H1 (cell line): ENCODE measurements around the gene ZNF483. TPM values are rescaled to one million over a fixed set of nuclear protein-coding genes. Genes with fewer than 3 reads are reported as not detected.

Experiments used
- CTCF ChIA-PET: fragments of 300-600 bp; sonication (Branson Sonifier 250); formaldehyde crosslinking; loops from one replicate; lab custom pipeline; 2021; ENCODE audit not compliant: partially characterized antibody; lab: Charles Lee
- POLR2A ChIA-PET: fragments of 300-600 bp; sonication (Branson Sonifier 250); formaldehyde crosslinking; loops from one replicate; lab custom pipeline; 2021; ENCODE audit warnings: inconsistent platforms; ENCODE audit not compliant: partially characterized antibody; lab: Charles Lee
- DNase-seq, 2 experiments: peaks; one replicate each; pipeline versions ENCODE4 v3.0.0 to v3.0.0-alpha.2; 2010 to 2022; ENCODE audit warnings: low spot score in 2 of 2, low read depth in 1 of 2, mixed read lengths in 1 of 2
- FAIRE-seq: peaks from 2 replicates; lab custom pipeline; 2011; peaks lifted over from hg19 to GRCh38; lab: Jason Lieb, UNC
- H2AFZ ChIP-seq: 2 replicates; pipeline ENCODE4 v1.8.1; 2012; ENCODE audit warnings: low read length, inconsistent platforms
- H2AK5ac ChIP-seq: 2 replicates; pipeline ENCODE4 v1.6.1; 2013; ENCODE audit warnings: low read depth, low read length
- H2BK120ac ChIP-seq: replicated peaks from 2 replicates; pipeline ENCODE3; 2013; ENCODE audit warnings: low read depth, low read length, inconsistent platforms
- H2BK12ac ChIP-seq: 2 replicates; pipeline ENCODE4 v1.6.1; 2013; ENCODE audit warnings: low read depth, low read length
- H2BK15ac ChIP-seq: 2 replicates; pipeline ENCODE4 v1.6.1; 2013; ENCODE audit warnings: low read length
- H2BK20ac ChIP-seq: 2 replicates; pipeline ENCODE4 v1.6.1; 2013; ENCODE audit warnings: low read length
- H2BK5ac ChIP-seq: 2 replicates; pipeline ENCODE4 v1.6.1; 2013; ENCODE audit warnings: low read depth, low read length
- H3K14ac ChIP-seq: 2 replicates; pipeline ENCODE4 v1.6.1; 2013; ENCODE audit warnings: inconsistent platforms; ENCODE audit not compliant: insufficient read length
- H3K18ac ChIP-seq: 2 replicates; pipeline ENCODE4 v1.6.1; 2013; ENCODE audit warnings: low read length; ENCODE audit errors: extremely low read depth
- H3K23ac ChIP-seq: 2 replicates; pipeline ENCODE4 v1.6.1; 2013; ENCODE audit warnings: inconsistent platforms; ENCODE audit not compliant: insufficient read length
- H3K23me2 ChIP-seq: 2 replicates; pipeline ENCODE4 v1.6.1; 2013; ENCODE audit warnings: low read depth, low read length
- H3K27ac ChIP-seq: 2 replicates; pipeline ENCODE4 v1.6.1; 2011; ENCODE audit warnings: low read depth, low read length, inconsistent platforms
- H3K27me3 ChIP-seq, 4 experiments: replicated peaks in 1 of 4; 1 replicate in 1 of 4; 2 replicates in 3 of 4; pipeline versions ENCODE4 v1.6.1 to v1.8.1; 2011 to 2013; ENCODE audit warnings: low read length in 3 of 4, mild to moderate bottlenecking in 3 of 4, inconsistent platforms in 2 of 4, mixed read lengths in 2 of 4, moderate library complexity in 1 of 4; ENCODE audit not compliant: control insufficient read depth in 3 of 4, insufficient read depth in 3 of 4; ENCODE audit errors: extremely low read depth in 1 of 4
- H3K36me3 ChIP-seq, 4 experiments: 2 replicates each; pipeline versions ENCODE4 v1.6.1 to v1.8.1; 2011 to 2013; ENCODE audit warnings: mild to moderate bottlenecking in 4 of 4, low read length in 3 of 4, moderate library complexity in 2 of 4, control low read depth in 1 of 4, inconsistent platforms in 1 of 4; ENCODE audit not compliant: insufficient read depth in 4 of 4, control insufficient read depth in 2 of 4
- H3K4ac ChIP-seq: replicated peaks from 2 replicates; pipeline ENCODE3; 2013; ENCODE audit warnings: low read length, low read depth, mixed read lengths, inconsistent platforms; ENCODE audit not compliant: insufficient read length
- H3K4me1 ChIP-seq, 4 experiments: replicated peaks in 1 of 4; 1 replicate in 1 of 4; 2 replicates in 3 of 4; pipeline versions ENCODE4 v1.6.1 to v1.8.1; 2011 to 2013; ENCODE audit warnings: low read length in 3 of 4, inconsistent platforms in 2 of 4, mixed read lengths in 1 of 4; ENCODE audit not compliant: insufficient read depth in 4 of 4, control insufficient read depth in 3 of 4
- H3K4me2 ChIP-seq, 2 experiments: 2 replicates each; pipeline versions ENCODE4 v1.6.1 to v1.8.1; 2011 to 2013; ENCODE audit warnings: low read depth in 2 of 2, low read length in 2 of 2, control low read depth in 1 of 2, inconsistent platforms in 1 of 2, mild to moderate bottlenecking in 1 of 2; ENCODE audit not compliant: insufficient read depth in 1 of 2
- H3K4me3 ChIP-seq, 4 experiments: fragments of 200-600, 300-600 bp in 1 of 4; sonication (generic), shearing (Covaris generic), sonication (Bioruptor Twin) in 1 of 4; 2 replicates each; pipeline versions ENCODE4 v1.5.1 to v1.8.1; 2011 to 2016; ENCODE audit warnings: low read length in 4 of 4, low read depth in 3 of 4, control low read depth in 2 of 4, inconsistent platforms in 2 of 4, mild to moderate bottlenecking in 2 of 4, mixed read lengths in 1 of 4, moderate library complexity in 1 of 4; ENCODE audit not compliant: insufficient read depth in 2 of 4; ENCODE audit errors: extremely low read depth in 1 of 4
- H3K56ac ChIP-seq: replicated peaks from 2 replicates; pipeline ENCODE3; 2013; ENCODE audit warnings: low read depth, mild to moderate bottlenecking, mixed read lengths, low read length, inconsistent platforms; ENCODE audit not compliant: insufficient read length
- H3K79me1 ChIP-seq: 2 replicates; pipeline ENCODE4 v1.6.1; 2013; ENCODE audit warnings: low read depth, low read length, control low read depth
- H3K79me2 ChIP-seq, 2 experiments: 2 replicates each; pipeline versions ENCODE4 v1.6.1 to v1.8.1; 2012 to 2013; ENCODE audit warnings: low read length in 2 of 2, mild to moderate bottlenecking in 2 of 2, inconsistent platforms in 1 of 2; ENCODE audit not compliant: insufficient read depth in 2 of 2, control insufficient read depth in 1 of 2
- H3K9ac ChIP-seq, 4 experiments: replicated peaks in 1 of 4; 1 replicate in 1 of 4; 2 replicates in 3 of 4; pipeline versions ENCODE4 v1.6.1 to v1.8.1; 2011 to 2013; ENCODE audit warnings: low read depth in 3 of 4, low read length in 3 of 4, control low read depth in 2 of 4, mild to moderate bottlenecking in 2 of 4, moderate library complexity in 2 of 4, inconsistent platforms in 1 of 4; ENCODE audit errors: extremely low read depth in 1 of 4
- H3K9me3 ChIP-seq, 2 experiments: 2 replicates each; pipeline versions ENCODE4 v1.6.1 to v1.8.1; 2012 to 2013; ENCODE audit warnings: mild to moderate bottlenecking in 2 of 2, moderate library complexity in 2 of 2, control low read depth in 1 of 2, inconsistent platforms in 1 of 2, low read depth in 1 of 2, low read length in 1 of 2, mixed read lengths in 1 of 2; ENCODE audit not compliant: insufficient read depth in 2 of 2
- H4K20me1 ChIP-seq, 2 experiments: replicated peaks in 1 of 2; 2 replicates each; pipeline versions ENCODE3 to v1.8.1; 2011 to 2013; ENCODE audit warnings: inconsistent platforms in 2 of 2, low read length in 2 of 2, mild to moderate bottlenecking in 1 of 2; ENCODE audit not compliant: insufficient read depth in 2 of 2, control insufficient read depth in 1 of 2
- H4K5ac ChIP-seq: 2 replicates; pipeline ENCODE4 v1.6.1; 2013; ENCODE audit warnings: low read length, low read depth, mixed read lengths, inconsistent platforms; ENCODE audit not compliant: insufficient read length
- H4K8ac ChIP-seq: 2 replicates; pipeline ENCODE4 v1.8.0; 2013; ENCODE audit warnings: mild to moderate bottlenecking, moderate library complexity, low read length, inconsistent platforms; ENCODE audit not compliant: insufficient read depth; ENCODE audit errors: extremely low read depth
- H4K91ac ChIP-seq: replicated peaks from 2 replicates; pipeline ENCODE3; 2013; ENCODE audit warnings: low read length, mixed read lengths, inconsistent platforms; ENCODE audit not compliant: insufficient read length
- KDM1A ChIP-seq: fragments of 200-600, 300-600 bp; sonication (generic); IDR thresholded peaks from 2 replicates; pipeline ENCODE4 v1.7.1; 2016; ENCODE audit warnings: mild to moderate bottlenecking, low read length, borderline replicate concordance
- PHF8 ChIP-seq: fragments of 200-600 bp; sonication (generic); conservative IDR thresholded peaks from 2 replicates; pipeline ENCODE4 v1.7.1; 2012; ENCODE audit warnings: low read depth, mild to moderate bottlenecking, inconsistent platforms, low read length, moderate library complexity
- POLR2A ChIP-seq, 2 experiments: IDR thresholded peaks; 1 replicate in 1 of 2; 2 replicates in 1 of 2; pipeline ENCODE4 v1.6.1; 2011; ENCODE audit warnings: low read depth in 2 of 2, low read length in 2 of 2, mild to moderate bottlenecking in 2 of 2; ENCODE audit errors: control extremely low read depth in 1 of 2
- POLR2AphosphoS5 ChIP-seq: IDR thresholded peaks from 2 replicates; pipeline ENCODE4 v1.6.1; 2011; ENCODE audit warnings: low read depth, low read length
- RXRA ChIP-seq: IDR thresholded peaks from 2 replicates; pipeline ENCODE4 v1.6.1; 2011; ENCODE audit warnings: low read depth, mild to moderate bottlenecking, low read length, moderate library complexity; ENCODE audit not compliant: insufficient read depth
- SIRT6 ChIP-seq: IDR thresholded peaks from one replicate; pipeline ENCODE4 v1.7.1; 2012; ENCODE audit warnings: low read length, inconsistent platforms
- SP2 ChIP-seq: IDR thresholded peaks from 2 replicates; pipeline ENCODE4 v1.6.1; 2012; ENCODE audit warnings: mild to moderate bottlenecking, low read length, inconsistent platforms
- TCF12 ChIP-seq: IDR thresholded peaks from 2 replicates; pipeline ENCODE4 v1.6.1; 2011; ENCODE audit warnings: low read depth, mild to moderate bottlenecking, low read length
- TEAD4 ChIP-seq: IDR thresholded peaks from 2 replicates; pipeline ENCODE4 v1.6.1; 2012; ENCODE audit warnings: low read depth, low read length, inconsistent platforms, mixed read lengths
- WGBS, 2 experiments: shearing (Covaris generic) in 1 of 2; methylation state at CpG; one replicate each; pipeline versions ENCODE4 v1.1.6 to v1.1.7; 2013 to 2015; ENCODE audit warnings: low lambda C conversion rate in 2 of 2, mixed read lengths in 2 of 2, inconsistent platforms in 1 of 2, low coverage in 1 of 2, missing lambda C conversion rate in 1 of 2; ENCODE audit not compliant: insufficient replicate concordance in 2 of 2, insufficient coverage in 1 of 2, insufficient read length in 1 of 2; ENCODE audit errors: extremely low coverage in 1 of 2, missing lambda C conversion rate in 1 of 2; 5-methylcytosine and 5-hydroxymethylcytosine counted together
- polyA plus RNA-seq, 7 experiments: library from polyadenylated mRNA; depleted of rRNA in 3 of 7; stranded (reverse) in 5 of 7; unstranded in 2 of 7; fragments of >200 nt in 5 of 7; fragments of 200-250 nt in 2 of 7; gene quantifications; 1 replicate in 5 of 7; 2 replicates in 1 of 7; 4 replicates in 1 of 7; pipeline versions ENCODE4 v1.2.1 to v1.2.3, GENCODE V29; 2011 to 2013; ENCODE audit warnings: missing spikeins in 2 of 7, mixed read lengths in 2 of 7
- total RNA-seq: library from RNA; stranded (reverse); fragmentation: NEBNext Ultra II Directional; extraction: Animal tissue kit (Norgen Biotek cat#: 25700); gene quantifications from 2 replicates; pipeline ENCODE4 v1.2.1, GENCODE V29; 2021
- TF ChIP-seq, protein P1 (sequence below): IDR thresholded peaks from 2 replicates; pipeline ENCODE4 v1.6.1; 2012; ENCODE audit warnings: inconsistent platforms

The ZNF483 gene
- total and polyA plus RNA-seq, 2 of the 8 experiments (the other 6 are each of a cell fraction or from before 2014, with no cell fraction given) = 4.8 to 83.8 TPM

DNA sequence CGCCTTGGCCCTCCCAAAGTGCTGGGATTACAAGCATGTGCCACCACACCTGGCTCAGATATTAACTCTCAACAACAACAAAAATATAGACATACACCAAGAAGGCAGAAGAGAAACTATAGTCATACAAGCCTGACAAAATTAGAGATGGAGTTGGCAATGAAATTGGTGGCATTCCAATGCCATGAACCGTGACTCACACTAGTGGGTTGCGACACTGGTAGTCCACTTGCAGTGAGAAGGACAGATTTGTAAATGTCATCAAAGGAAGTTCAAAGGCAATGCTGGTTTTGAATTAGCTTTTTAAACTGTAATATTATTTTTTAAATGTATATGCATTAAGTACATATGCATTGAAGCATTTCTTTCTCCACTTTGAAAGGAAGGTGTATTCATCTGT lies 97.6 kb downstream of the ZNF483 start:
- CTCF ChIA-PET = interaction anchor here (0.7 to 2.5 kb wide), 2 partner anchors 10 to 24 kb away, joined by 4 to 23 read pairs; no protein-coding TSS in a partner anchor

More for the DNA sequence above, 97.6 kb downstream of the ZNF483 start:
- POLR2A ChIA-PET = interaction anchor here (2.1 to 2.3 kb wide), 2 partner anchors 9 to 23 kb away, joined by 8 to 11 read pairs; partner anchors contain the start of genes DNAJC25 and PTGR1
- Histone ChIP-seq H3K18ac (no peak overlapping the region), H4K8ac (no peak overlapping the region), H3K4me1 (no peaks in the 10 kb centered on the region), H3K27ac (no peak overlapping the region), H2BK15ac (no peak overlapping the region), H4K20me1 (no peaks in the 10 kb centered on the region), H4K5ac (no peak overlapping the region), H2BK20ac (no peak overlapping the region), H2BK12ac (no peak overlapping the region), H2AFZ (no peak overlapping the region; the same call in 1 of the 2 replicates), H3K23ac (no peak overlapping the region), H3K14ac (no peak overlapping the region), H3K36me3 (no peaks in the 10 kb centered on the region), H4K91ac (no peak overlapping the region), H3K27me3 (peaks cover 0 to 1% (median 0%) of the 10 kb centered on the region in 4 experiments; a peak in 1 of 7 replicates), H2BK120ac (no peak overlapping the region), H3K79me2 (no peaks in the 10 kb centered on the region), H3K9me3 (peaks cover 0 to 3% of the 10 kb centered on the region in 2 experiments; a peak in 1 of 4 replicates), H3K23me2 (no peaks in the 10 kb centered on the region), H3K56ac (no peak overlapping the region), H3K4me2 (no peak overlapping the region), H3K4ac (no peak overlapping the region), H2BK5ac (no peak overlapping the region), H2AK5ac (no peak overlapping the region), H3K9ac (no peak overlapping the region), H3K4me3 (no peak overlapping the region), H3K79me1 (no peaks in the 10 kb centered on the region)
- DNase-seq (no peak), FAIRE-seq (no peak)
- TF ChIP-seq SP2 (no peak), TCF12 (no peak), SIRT6 (no peak), TEAD4 (no peak), RXRA (no peak), PHF8 (no peak), POLR2A (IDR thresholded peaks at IDR 0.05; ENCODE audit: control extremely low read depth in 1 of 2, low read depth in 2 of 2, low read length in 2 of 2) (no peak), POLR2AphosphoS5 (no peak), KDM1A (no peak)
- TF ChIP-seq, protein P1, sequence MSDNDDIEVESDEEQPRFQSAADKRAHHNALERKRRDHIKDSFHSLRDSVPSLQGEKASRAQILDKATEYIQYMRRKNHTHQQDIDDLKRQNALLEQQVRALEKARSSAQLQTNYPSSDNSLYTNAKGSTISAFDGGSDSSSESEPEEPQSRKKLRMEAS = no peak
- 93% methylated on average over 3 of the region's 3 CpGs; no CpG with 5 or more reads in 1 of the 2 experiments for WGBS, 2 experiments
